HepG2 (cell line): ENCODE measurements around the gene MYH15. TPM values are rescaled to one million over a fixed set of nuclear protein-coding genes. Genes with fewer than 3 reads are reported as not detected.

Experiments used
- ATAC-seq: fragments of 200-7000 bp; cut with Tn5 transposase; 3 replicates; pipeline ENCODE4 v1.9.1; 2020; ENCODE audit warnings: mild to moderate bottlenecking, moderate library complexity
- BruUV-seq: library from RNA; stranded (reverse); fragments of 400-500 nt; replicated peaks from 2 replicates; lab custom pipeline; 2021; lab: Mats Ljungman, UMichigan
- CTCF ChIA-PET: fragments of 300-600 bp; formaldehyde crosslinking; extraction: SDS; loops from one replicate; lab custom pipeline; 2021; ENCODE audit warnings: low total read pairs, inconsistent platforms, low intra/inter-chr PET ratio; lab: Yijun Ruan, JAX
- POLR2A ChIA-PET: fragments of 350-600 bp; sonication (Branson Sonifier 250); formaldehyde crosslinking; loops from one replicate; lab custom pipeline; 2020; ENCODE audit warnings: antibody characterized with exemption, inconsistent platforms; lab: Yijun Ruan, JAX
- DNase-seq: peaks from one replicate; pipeline ENCODE4 v3.0.0-alpha.2; 2015; ENCODE audit warnings: low spot score
- FAIRE-seq: peaks from 3 replicates; lab custom pipeline; 2011; peaks lifted over from hg19 to GRCh38; lab: Jason Lieb, UNC
- H2AFZ ChIP-seq: one replicate; pipeline ENCODE4 v1.6.1; 2011; ENCODE audit warnings: low read length, inconsistent platforms
- H3K27ac ChIP-seq: fragments of 300-600 bp; 3 replicates; pipeline ENCODE4 v1.8.0; 2011; ENCODE audit warnings: mixed run types, mild to moderate bottlenecking, mixed read lengths, low read length, inconsistent platforms; ENCODE audit not compliant: insufficient read depth; ENCODE audit errors: extremely low read length
- H3K27me3 ChIP-seq, 2 experiments: fragments of 200-600 bp in 1 of 2; 2 replicates in 1 of 2; 3 replicates in 1 of 2; pipeline versions ENCODE4 v1.6.0 to v1.8.0; 2011; ENCODE audit warnings: low read length in 2 of 2, mild to moderate bottlenecking in 2 of 2, moderate library complexity in 2 of 2, inconsistent platforms in 1 of 2; ENCODE audit not compliant: insufficient read depth in 2 of 2, control insufficient read depth in 1 of 2
- H3K36me3 ChIP-seq, 2 experiments: fragments of 200-600 bp in 1 of 2; replicated peaks in 1 of 2; 2 replicates in 1 of 2; 3 replicates in 1 of 2; pipeline versions ENCODE4 v1.5.1 to v1.8.0; 2011; ENCODE audit warnings: low read length in 2 of 2, inconsistent platforms in 1 of 2; ENCODE audit not compliant: insufficient read depth in 2 of 2, control insufficient read depth in 1 of 2
- H3K4me1 ChIP-seq: 2 replicates; pipeline ENCODE4 v1.5.1; 2012; ENCODE audit warnings: low read length, inconsistent platforms; ENCODE audit not compliant: insufficient read depth
- H3K4me2 ChIP-seq: 2 replicates; pipeline ENCODE4 v1.6.0; 2011; ENCODE audit warnings: low read depth, low read length, inconsistent platforms
- H3K4me3 ChIP-seq, 3 experiments: fragments of 200-600 bp in 1 of 3; sonication (generic), shearing (Covaris generic) in 1 of 3; replicated peaks in 1 of 3; 2 replicates each; pipeline ENCODE4 v1.5.1; 2011 to 2016; ENCODE audit warnings: low read length in 3 of 3, inconsistent platforms in 2 of 3, low read depth in 2 of 3, mild to moderate bottlenecking in 2 of 3, control low read depth in 1 of 3, mixed read lengths in 1 of 3; ENCODE audit not compliant: insufficient read depth in 1 of 3
- H3K79me2 ChIP-seq: one replicate; pipeline ENCODE4 v1.6.1; 2011; ENCODE audit warnings: low read length, inconsistent platforms; ENCODE audit not compliant: insufficient read depth
- H3K9ac ChIP-seq: 2 replicates; pipeline ENCODE4 v1.6.0; 2011; ENCODE audit warnings: mild to moderate bottlenecking, low read depth, low read length, inconsistent platforms; ENCODE audit not compliant: insufficient read depth
- H3K9me3 ChIP-seq: 2 replicates; pipeline ENCODE4 v1.5.1; 2012; ENCODE audit warnings: mild to moderate bottlenecking, low read length
- H4K20me1 ChIP-seq: 2 replicates; pipeline ENCODE4 v1.6.0; 2011; ENCODE audit warnings: inconsistent platforms, mild to moderate bottlenecking, low read length, moderate library complexity; ENCODE audit not compliant: insufficient read depth
- FOXC1 ChIP-seq: sonication (generic); formaldehyde crosslinking; IDR thresholded peaks from 2 replicates; pipeline ENCODE4 v1.8.0; 2022; ENCODE audit warnings: mild to moderate bottlenecking, missing genetic modification reagents, borderline replicate concordance
- HNRNPUL1 ChIP-seq: fragments of 200-400 bp; formaldehyde crosslinking; IDR thresholded peaks from 2 replicates; pipeline ENCODE4 v1.6.1; 2017; ENCODE audit warnings: low read depth, mild to moderate bottlenecking, low read length, moderate library complexity
- KLF11 ChIP-seq: IDR thresholded peaks from 2 replicates; pipeline ENCODE4 v1.6.1; 2016; ENCODE audit warnings: missing compliant biosample characterization
- MAFF ChIP-seq: IDR thresholded peaks from 2 replicates; pipeline ENCODE4 v1.6.1; 2011; ENCODE audit warnings: low read depth, low read length, improper control_type of control experiment
- MAFK ChIP-seq, 2 experiments: IDR thresholded peaks in 1 of 2; conservative IDR thresholded peaks in 1 of 2; 2 replicates each; pipeline ENCODE4 v1.6.1; 2011; ENCODE audit warnings: improper control_type of control experiment in 2 of 2, low read length in 2 of 2
- ZNF12 ChIP-seq: sonication (generic); formaldehyde crosslinking; IDR thresholded peaks from 2 replicates; pipeline ENCODE4 v1.5.0; 2020; ENCODE audit warnings: missing genetic modification reagents
- ZNF563 ChIP-seq: sonication (generic); formaldehyde crosslinking; IDR thresholded peaks from 2 replicates; pipeline ENCODE4 v1.8.0; 2022; ENCODE audit warnings: mild to moderate bottlenecking, moderate library complexity, missing genetic modification reagents
- ZNF644 ChIP-seq: IDR thresholded peaks from 2 replicates; pipeline ENCODE4 v1.6.1; 2016; ENCODE audit warnings: low read depth
- ZNF652 ChIP-seq: IDR thresholded peaks from 2 replicates; pipeline ENCODE4 v1.6.1; 2016; ENCODE audit warnings: low read depth, borderline replicate concordance
- WGBS: methylation state at CpG from one replicate; pipeline ENCODE4 v1.1.6; 2017; ENCODE audit warnings: low lambda C conversion rate; 5-methylcytosine and 5-hydroxymethylcytosine counted together
- in situ Hi-C: cut with HindIII; loops from 2 replicates; pipeline ENCODE4 v1.10.0; 2017; ENCODE audit warnings: low pct_unique_long_range_greater_than_20kb; ENCODE audit not compliant: extremely low pct_ligation_motif_present
- intact Hi-C: fragments of 100-400 bp; cut with micrococcal nuclease; formaldehyde crosslinking; loops from one replicate; pipeline ENCODE4 v1.10.0; 2022; ENCODE audit not compliant: unreplicated experiment
- polyA plus RNA-seq, 8 experiments: library from polyadenylated mRNA; depleted of rRNA in 3 of 8; stranded (reverse) in 7 of 8; unstranded in 1 of 8; fragments of >200 nt; fragmentation: Illumina TruSeq in 4 of 8; extraction: Trizol in 4 of 8; gene quantifications; 2 replicates each; pipeline versions ENCODE4 v1.2.1 to v1.2.3, GENCODE V29; 2011 to 2016; ENCODE audit warnings: low read depth in 4 of 8, missing spikeins in 1 of 8, mixed read lengths in 1 of 8; ENCODE audit not compliant: insufficient read depth in 1 of 8
- total RNA-seq, 5 experiments: library from RNA; depleted of rRNA; stranded (reverse); fragments of >200 nt; fragmentation: Illumina TruSeq; extraction: Trizol; gene quantifications; 2 replicates each; pipeline ENCODE4 v1.2.3, GENCODE V29; 2016; ENCODE audit warnings: low read depth in 1 of 5
- TF ChIP-seq, protein P1 (sequence below), 2 experiments: IDR thresholded peaks; 2 replicates each; pipeline ENCODE4 v1.6.1; 2011 to 2012; ENCODE audit warnings: low read length in 2 of 2, borderline replicate concordance in 1 of 2, low read depth in 1 of 2, mild to moderate bottlenecking in 1 of 2, moderate library complexity in 1 of 2

The MYH15 gene
- total and polyA plus RNA-seq, 2 of the 13 experiments (the other 11 are each of a cell fraction or from before 2014, with no cell fraction given), result 0.03 to 0.09 TPM

DNA sequence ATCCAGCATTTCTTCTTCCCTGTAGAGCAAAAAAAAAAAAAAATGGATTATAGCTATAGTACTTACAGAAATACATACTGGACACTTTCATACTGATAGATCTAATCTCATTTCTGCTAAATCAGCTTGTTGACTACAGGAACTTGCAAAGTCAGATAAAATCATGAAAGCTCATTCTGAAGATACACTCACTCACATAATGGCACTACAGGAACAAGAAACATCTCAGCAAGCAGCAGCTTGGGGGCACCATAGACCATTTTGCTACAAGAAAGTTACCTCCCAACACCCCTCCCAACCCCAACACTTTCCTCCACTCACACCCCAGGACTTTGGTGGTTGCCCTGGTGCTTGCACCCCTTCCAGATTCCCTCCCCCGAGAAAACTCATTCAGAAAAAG lies 4.6 kb downstream of the MYH15 start:
- no peaks in the 10 kb centered on the region for H3K36me3 ChIP-seq

More for the DNA sequence above, 4.6 kb downstream of the MYH15 start:
- Histone ChIP-seq H3K4me3 (no peak overlapping the region), H3K27ac (no peak overlapping the region), H3K4me2 (no peak overlapping the region)
- in situ Hi-C loops, result no loop called here
- FAIRE-seq, result no peak
- TF ChIP-seq MAFK (conservative IDR thresholded peaks at IDR 0.05 in 1 of 2, IDR thresholded peaks at IDR 0.05 in 1 of 2; ENCODE audit: low read length in 2 of 2), result peak in 1 of 2 experiments; percentile 44; a peak in 2 of 4 replicates
- no peak for TF ChIP-seq FOXC1 (CRISPR knock-in tag)
- no peak for TF ChIP-seq HNRNPUL1
- no peak for TF ChIP-seq ZNF563
- TF ChIP-seq ZNF644 (CRISPR knock-in tag), result no peak
- no peak for TF ChIP-seq ZNF12 (CRISPR knock-in tag)
- no peak for TF ChIP-seq ZNF652 (CRISPR knock-in tag)
- TF ChIP-seq, protein P1, sequence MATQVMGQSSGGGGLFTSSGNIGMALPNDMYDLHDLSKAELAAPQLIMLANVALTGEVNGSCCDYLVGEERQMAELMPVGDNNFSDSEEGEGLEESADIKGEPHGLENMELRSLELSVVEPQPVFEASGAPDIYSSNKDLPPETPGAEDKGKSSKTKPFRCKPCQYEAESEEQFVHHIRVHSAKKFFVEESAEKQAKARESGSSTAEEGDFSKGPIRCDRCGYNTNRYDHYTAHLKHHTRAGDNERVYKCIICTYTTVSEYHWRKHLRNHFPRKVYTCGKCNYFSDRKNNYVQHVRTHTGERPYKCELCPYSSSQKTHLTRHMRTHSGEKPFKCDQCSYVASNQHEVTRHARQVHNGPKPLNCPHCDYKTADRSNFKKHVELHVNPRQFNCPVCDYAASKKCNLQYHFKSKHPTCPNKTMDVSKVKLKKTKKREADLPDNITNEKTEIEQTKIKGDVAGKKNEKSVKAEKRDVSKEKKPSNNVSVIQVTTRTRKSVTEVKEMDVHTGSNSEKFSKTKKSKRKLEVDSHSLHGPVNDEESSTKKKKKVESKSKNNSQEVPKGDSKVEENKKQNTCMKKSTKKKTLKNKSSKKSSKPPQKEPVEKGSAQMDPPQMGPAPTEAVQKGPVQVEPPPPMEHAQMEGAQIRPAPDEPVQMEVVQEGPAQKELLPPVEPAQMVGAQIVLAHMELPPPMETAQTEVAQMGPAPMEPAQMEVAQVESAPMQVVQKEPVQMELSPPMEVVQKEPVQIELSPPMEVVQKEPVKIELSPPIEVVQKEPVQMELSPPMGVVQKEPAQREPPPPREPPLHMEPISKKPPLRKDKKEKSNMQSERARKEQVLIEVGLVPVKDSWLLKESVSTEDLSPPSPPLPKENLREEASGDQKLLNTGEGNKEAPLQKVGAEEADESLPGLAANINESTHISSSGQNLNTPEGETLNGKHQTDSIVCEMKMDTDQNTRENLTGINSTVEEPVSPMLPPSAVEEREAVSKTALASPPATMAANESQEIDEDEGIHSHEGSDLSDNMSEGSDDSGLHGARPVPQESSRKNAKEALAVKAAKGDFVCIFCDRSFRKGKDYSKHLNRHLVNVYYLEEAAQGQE (IDR thresholded peaks at IDR 0.05; ENCODE audit: borderline replicate concordance in 1 of 2, low read depth in 1 of 2, low read length in 2 of 2), result no peak
- TF ChIP-seq KLF11 (CRISPR knock-in tag), result no peak
- TF ChIP-seq MAFF, result peak; percentile 25; the same call in 1 of the 2 replicates
- TF ChIP-seq, all 625 proteins: peak for 2
- no peak overlapping the region for H3K9ac ChIP-seq
- H2AFZ ChIP-seq, result no peak overlapping the region
- no peak for DNase-seq
- ATAC-seq, result no peak
- H3K9me3 ChIP-seq, result no peaks in the 10 kb centered on the region
- POLR2A ChIA-PET, result no interaction called here
- H3K79me2 ChIP-seq, result no peaks in the 10 kb centered on the region
- no peaks in the 10 kb centered on the region for H3K4me1 ChIP-seq
- intact Hi-C loops, result no loop called here
- CTCF ChIA-PET, result no interaction called here
- WGBS, result 0% methylated on average over 1 of the region's 1 CpG
- H3K27me3 ChIP-seq, result no peaks in the 10 kb centered on the region; a peak in 1 of 5 replicates
- BruUV-seq, result no TSS peak
- no peaks in the 10 kb centered on the region for H4K20me1 ChIP-seq
